Erythroblast (primary cell): ENCODE data around the gene PAPSS2.

Experiments
- GATA1 ChIP-seq: IDR thresholded peaks from 2 replicates; pipeline ENCODE4 v1.6.1; 2011; ENCODE audit warnings: low read depth, mild to moderate bottlenecking, control low read depth, low read length, moderate library complexity
- POLR2A ChIP-seq: IDR thresholded peaks from 2 replicates; pipeline ENCODE4 v1.6.1; 2011; ENCODE audit warnings: mild to moderate bottlenecking, low read length

- TF ChIP-seq POLR2A = no peak
- no peak for TF ChIP-seq GATA1
These were observed 40.5 kb downstream of the PAPSS2 start for GRCh38 chr10:87700031-87700796.
